H1 (cell line): ENCODE results near the gene DOCK1. TPM values are rescaled to one million over a fixed set of nuclear protein-coding genes. Genes with fewer than 3 reads are reported as not detected.

ENCODE experiments used
- CTCF ChIA-PET: fragments of 300-600 bp; sonication (Branson Sonifier 250); formaldehyde crosslinking; loops from one replicate; lab custom pipeline; 2021; ENCODE audit not compliant: partially characterized antibody; lab: Charles Lee
- POLR2A ChIA-PET: fragments of 300-600 bp; sonication (Branson Sonifier 250); formaldehyde crosslinking; loops from one replicate; lab custom pipeline; 2021; ENCODE audit warnings: inconsistent platforms; ENCODE audit not compliant: partially characterized antibody; lab: Charles Lee
- DNase-seq, 2 experiments: peaks; one replicate each; pipeline versions ENCODE4 v3.0.0 to v3.0.0-alpha.2; 2010 to 2022; ENCODE audit warnings: low spot score in 2 of 2, low read depth in 1 of 2, mixed read lengths in 1 of 2
- FAIRE-seq: peaks from 2 replicates; lab custom pipeline; 2011; peaks lifted over from hg19 to GRCh38; lab: Jason Lieb, UNC
- H2AFZ ChIP-seq: 2 replicates; pipeline ENCODE4 v1.8.1; 2012; ENCODE audit warnings: low read length, inconsistent platforms
- H2AK5ac ChIP-seq: 2 replicates; pipeline ENCODE4 v1.6.1; 2013; ENCODE audit warnings: low read depth, low read length
- H2BK120ac ChIP-seq: replicated peaks from 2 replicates; pipeline ENCODE3; 2013; ENCODE audit warnings: low read depth, low read length, inconsistent platforms
- H2BK12ac ChIP-seq: 2 replicates; pipeline ENCODE4 v1.6.1; 2013; ENCODE audit warnings: low read depth, low read length
- H2BK15ac ChIP-seq: 2 replicates; pipeline ENCODE4 v1.6.1; 2013; ENCODE audit warnings: low read length
- H2BK20ac ChIP-seq: 2 replicates; pipeline ENCODE4 v1.6.1; 2013; ENCODE audit warnings: low read length
- H2BK5ac ChIP-seq: 2 replicates; pipeline ENCODE4 v1.6.1; 2013; ENCODE audit warnings: low read depth, low read length
- H3K14ac ChIP-seq: 2 replicates; pipeline ENCODE4 v1.6.1; 2013; ENCODE audit warnings: inconsistent platforms; ENCODE audit not compliant: insufficient read length
- H3K18ac ChIP-seq: 2 replicates; pipeline ENCODE4 v1.6.1; 2013; ENCODE audit warnings: low read length; ENCODE audit errors: extremely low read depth
- H3K23ac ChIP-seq: 2 replicates; pipeline ENCODE4 v1.6.1; 2013; ENCODE audit warnings: inconsistent platforms; ENCODE audit not compliant: insufficient read length
- H3K23me2 ChIP-seq: 2 replicates; pipeline ENCODE4 v1.6.1; 2013; ENCODE audit warnings: low read depth, low read length
- H3K27ac ChIP-seq: 2 replicates; pipeline ENCODE4 v1.6.1; 2011; ENCODE audit warnings: low read depth, low read length, inconsistent platforms
- H3K27me3 ChIP-seq, 4 experiments: replicated peaks in 1 of 4; 1 replicate in 1 of 4; 2 replicates in 3 of 4; pipeline versions ENCODE4 v1.6.1 to v1.8.1; 2011 to 2013; ENCODE audit warnings: low read length in 3 of 4, mild to moderate bottlenecking in 3 of 4, inconsistent platforms in 2 of 4, mixed read lengths in 2 of 4, moderate library complexity in 1 of 4; ENCODE audit not compliant: control insufficient read depth in 3 of 4, insufficient read depth in 3 of 4; ENCODE audit errors: extremely low read depth in 1 of 4
- H3K36me3 ChIP-seq, 4 experiments: 2 replicates each; pipeline versions ENCODE4 v1.6.1 to v1.8.1; 2011 to 2013; ENCODE audit warnings: mild to moderate bottlenecking in 4 of 4, low read length in 3 of 4, moderate library complexity in 2 of 4, control low read depth in 1 of 4, inconsistent platforms in 1 of 4; ENCODE audit not compliant: insufficient read depth in 4 of 4, control insufficient read depth in 2 of 4
- H3K4ac ChIP-seq: replicated peaks from 2 replicates; pipeline ENCODE3; 2013; ENCODE audit warnings: low read length, low read depth, mixed read lengths, inconsistent platforms; ENCODE audit not compliant: insufficient read length
- H3K4me1 ChIP-seq, 4 experiments: replicated peaks in 1 of 4; 1 replicate in 1 of 4; 2 replicates in 3 of 4; pipeline versions ENCODE4 v1.6.1 to v1.8.1; 2011 to 2013; ENCODE audit warnings: low read length in 3 of 4, inconsistent platforms in 2 of 4, mixed read lengths in 1 of 4; ENCODE audit not compliant: insufficient read depth in 4 of 4, control insufficient read depth in 3 of 4
- H3K4me2 ChIP-seq, 2 experiments: 2 replicates each; pipeline versions ENCODE4 v1.6.1 to v1.8.1; 2011 to 2013; ENCODE audit warnings: low read depth in 2 of 2, low read length in 2 of 2, control low read depth in 1 of 2, inconsistent platforms in 1 of 2, mild to moderate bottlenecking in 1 of 2; ENCODE audit not compliant: insufficient read depth in 1 of 2
- H3K4me3 ChIP-seq, 4 experiments: fragments of 200-600, 300-600 bp in 1 of 4; sonication (generic), shearing (Covaris generic), sonication (Bioruptor Twin) in 1 of 4; 2 replicates each; pipeline versions ENCODE4 v1.5.1 to v1.8.1; 2011 to 2016; ENCODE audit warnings: low read length in 4 of 4, low read depth in 3 of 4, control low read depth in 2 of 4, inconsistent platforms in 2 of 4, mild to moderate bottlenecking in 2 of 4, mixed read lengths in 1 of 4, moderate library complexity in 1 of 4; ENCODE audit not compliant: insufficient read depth in 2 of 4; ENCODE audit errors: extremely low read depth in 1 of 4
- H3K56ac ChIP-seq: replicated peaks from 2 replicates; pipeline ENCODE3; 2013; ENCODE audit warnings: low read depth, mild to moderate bottlenecking, mixed read lengths, low read length, inconsistent platforms; ENCODE audit not compliant: insufficient read length
- H3K79me1 ChIP-seq: 2 replicates; pipeline ENCODE4 v1.6.1; 2013; ENCODE audit warnings: low read depth, low read length, control low read depth
- H3K79me2 ChIP-seq, 2 experiments: 2 replicates each; pipeline versions ENCODE4 v1.6.1 to v1.8.1; 2012 to 2013; ENCODE audit warnings: low read length in 2 of 2, mild to moderate bottlenecking in 2 of 2, inconsistent platforms in 1 of 2; ENCODE audit not compliant: insufficient read depth in 2 of 2, control insufficient read depth in 1 of 2
- H3K9ac ChIP-seq, 4 experiments: replicated peaks in 1 of 4; 1 replicate in 1 of 4; 2 replicates in 3 of 4; pipeline versions ENCODE4 v1.6.1 to v1.8.1; 2011 to 2013; ENCODE audit warnings: low read depth in 3 of 4, low read length in 3 of 4, control low read depth in 2 of 4, mild to moderate bottlenecking in 2 of 4, moderate library complexity in 2 of 4, inconsistent platforms in 1 of 4; ENCODE audit errors: extremely low read depth in 1 of 4
- H3K9me3 ChIP-seq, 2 experiments: 2 replicates each; pipeline versions ENCODE4 v1.6.1 to v1.8.1; 2012 to 2013; ENCODE audit warnings: mild to moderate bottlenecking in 2 of 2, moderate library complexity in 2 of 2, control low read depth in 1 of 2, inconsistent platforms in 1 of 2, low read depth in 1 of 2, low read length in 1 of 2, mixed read lengths in 1 of 2; ENCODE audit not compliant: insufficient read depth in 2 of 2
- H4K20me1 ChIP-seq, 2 experiments: replicated peaks in 1 of 2; 2 replicates each; pipeline versions ENCODE3 to v1.8.1; 2011 to 2013; ENCODE audit warnings: inconsistent platforms in 2 of 2, low read length in 2 of 2, mild to moderate bottlenecking in 1 of 2; ENCODE audit not compliant: insufficient read depth in 2 of 2, control insufficient read depth in 1 of 2
- H4K5ac ChIP-seq: 2 replicates; pipeline ENCODE4 v1.6.1; 2013; ENCODE audit warnings: low read length, low read depth, mixed read lengths, inconsistent platforms; ENCODE audit not compliant: insufficient read length
- H4K8ac ChIP-seq: 2 replicates; pipeline ENCODE4 v1.8.0; 2013; ENCODE audit warnings: mild to moderate bottlenecking, moderate library complexity, low read length, inconsistent platforms; ENCODE audit not compliant: insufficient read depth; ENCODE audit errors: extremely low read depth
- H4K91ac ChIP-seq: replicated peaks from 2 replicates; pipeline ENCODE3; 2013; ENCODE audit warnings: low read length, mixed read lengths, inconsistent platforms; ENCODE audit not compliant: insufficient read length
- ASH2L ChIP-seq: fragments of 200-600, 300-600 bp; sonication (generic); IDR thresholded peaks from one replicate; pipeline ENCODE4 v1.7.1; 2017; ENCODE audit warnings: low read length
- ATF3 ChIP-seq: IDR thresholded peaks from 2 replicates; pipeline ENCODE4 v1.6.1; 2011; ENCODE audit warnings: low read depth, mild to moderate bottlenecking, low read length; ENCODE audit not compliant: insufficient read depth
- CHD2 ChIP-seq: IDR thresholded peaks from 2 replicates; pipeline ENCODE4 v1.6.1; 2012; ENCODE audit warnings: low read length, improper control_type of control experiment
- CTBP2 ChIP-seq: IDR thresholded peaks from 2 replicates; pipeline ENCODE4 v1.7.0; 2011; ENCODE audit warnings: borderline replicate concordance, mild to moderate bottlenecking, moderate library complexity, mixed read lengths, low read length; ENCODE audit not compliant: insufficient read depth, insufficient read length
- FOSL1 ChIP-seq: IDR thresholded peaks from 2 replicates; pipeline ENCODE4 v1.6.1; 2011; ENCODE audit warnings: mild to moderate bottlenecking, low read depth, low read length, moderate library complexity; ENCODE audit not compliant: insufficient read depth
- HDAC6 ChIP-seq: IDR thresholded peaks from one replicate; pipeline ENCODE4 v1.7.1; 2012; ENCODE audit warnings: low read depth, mild to moderate bottlenecking, inconsistent platforms, low read length, moderate library complexity
- POU5F1 ChIP-seq: IDR thresholded peaks from 2 replicates; pipeline ENCODE4 v1.6.1; 2011; ENCODE audit warnings: low read depth, mild to moderate bottlenecking, low read length, moderate library complexity
- RNF2 ChIP-seq: fragments of 200-900, 300-1000 bp; sonication (generic); IDR thresholded peaks from 2 replicates; pipeline ENCODE4 v1.7.1; 2016; ENCODE audit warnings: borderline replicate concordance, low read depth, mild to moderate bottlenecking, antibody characterized with exemption, low read length; ENCODE audit not compliant: poor library complexity, severe bottlenecking; ENCODE audit errors: missing control alignments
- SAP30 ChIP-seq: fragments of 300-600 bp; sonication (generic); IDR thresholded peaks from 2 replicates; pipeline ENCODE4 v1.7.1; 2012; ENCODE audit warnings: low read length, moderate library complexity, mild to moderate bottlenecking, inconsistent platforms; ENCODE audit not compliant: insufficient read depth, insufficient replicate concordance
- TAF7 ChIP-seq: optimal IDR thresholded peaks from 2 replicates; pipeline ENCODE3; 2011; ENCODE audit warnings: low read depth, mild to moderate bottlenecking, inconsistent platforms, low read length, moderate library complexity, borderline replicate concordance
- USF2 ChIP-seq: IDR thresholded peaks from 2 replicates; pipeline ENCODE4 v1.6.1; 2011; ENCODE audit warnings: low read length, improper control_type of control experiment
- WGBS, 2 experiments: shearing (Covaris generic) in 1 of 2; methylation state at CpG; one replicate each; pipeline versions ENCODE4 v1.1.6 to v1.1.7; 2013 to 2015; ENCODE audit warnings: low lambda C conversion rate in 2 of 2, mixed read lengths in 2 of 2, inconsistent platforms in 1 of 2, low coverage in 1 of 2, missing lambda C conversion rate in 1 of 2; ENCODE audit not compliant: insufficient replicate concordance in 2 of 2, insufficient coverage in 1 of 2, insufficient read length in 1 of 2; ENCODE audit errors: extremely low coverage in 1 of 2, missing lambda C conversion rate in 1 of 2; 5-methylcytosine and 5-hydroxymethylcytosine counted together
- polyA plus RNA-seq, 7 experiments: library from polyadenylated mRNA; depleted of rRNA in 3 of 7; stranded (reverse) in 5 of 7; unstranded in 2 of 7; fragments of >200 nt in 5 of 7; fragments of 200-250 nt in 2 of 7; gene quantifications; 1 replicate in 5 of 7; 2 replicates in 1 of 7; 4 replicates in 1 of 7; pipeline versions ENCODE4 v1.2.1 to v1.2.3, GENCODE V29; 2011 to 2013; ENCODE audit warnings: missing spikeins in 2 of 7, mixed read lengths in 2 of 7
- total RNA-seq: library from RNA; stranded (reverse); fragmentation: NEBNext Ultra II Directional; extraction: Animal tissue kit (Norgen Biotek cat#: 25700); gene quantifications from 2 replicates; pipeline ENCODE4 v1.2.1, GENCODE V29; 2021

The DOCK1 gene
- total and polyA plus RNA-seq, 2 of the 8 experiments (the other 6 are each of a cell fraction or from before 2014, with no cell fraction given), result 11.6 to 53.0 TPM

- H4K8ac ChIP-seq, result no peak overlapping the region
- H2BK15ac ChIP-seq, result no peak overlapping the region
- H4K5ac ChIP-seq, result no peak overlapping the region
- H3K23ac ChIP-seq, result no peak overlapping the region
- no peak overlapping the region for H2BK12ac ChIP-seq
- POLR2A ChIA-PET, result no interaction called here
- H4K91ac ChIP-seq, result no peak overlapping the region
- H3K56ac ChIP-seq, result no peak overlapping the region
- H3K14ac ChIP-seq, result no peak overlapping the region
- H3K4me2 ChIP-seq, result no peak overlapping the region
- FAIRE-seq (no peak), DNase-seq (no peak)
- H3K27me3 ChIP-seq, result no peaks in the 10 kb centered on the region
- 93% methylated on average over 20 of the region's 20 CpGs; no CpG with 5 or more reads in 1 of the 2 experiments for WGBS, 2 experiments
- no peak overlapping the region for H3K4me3 ChIP-seq
- H3K4ac ChIP-seq, result no peak overlapping the region
- H3K27ac ChIP-seq, result no peak overlapping the region
- no peaks in the 10 kb centered on the region for H3K4me1 ChIP-seq
- H2BK20ac ChIP-seq, result no peak overlapping the region
- H4K20me1 ChIP-seq, result no peaks in the 10 kb centered on the region
- H3K9ac ChIP-seq, result no peak overlapping the region
- no peaks in the 10 kb centered on the region for H3K79me2 ChIP-seq
- CTCF ChIA-PET, result no interaction called here
- H2AK5ac ChIP-seq, result no peak overlapping the region
- peaks cover 0 to 5% (median 0%) of the 10 kb centered on the region in 4 experiments; a peak in 3 of 8 replicates for H3K36me3 ChIP-seq
- H3K18ac ChIP-seq, result no peak overlapping the region
- no peaks in the 10 kb centered on the region for H3K23me2 ChIP-seq
- no peak overlapping the region for H2BK120ac ChIP-seq
- H2AFZ ChIP-seq, result no peak overlapping the region
- H2BK5ac ChIP-seq, result no peak overlapping the region
- H3K9me3 ChIP-seq, result no peaks in the 10 kb centered on the region
- no peaks in the 10 kb centered on the region for H3K79me1 ChIP-seq
- TF ChIP-seq POU5F1 (no peak), FOSL1 (no peak), SAP30 (no peak), CHD2 (no peak), HDAC6 (no peak), USF2 (no peak), ASH2L (no peak), ATF3 (no peak), CTBP2 (no peak), TAF7 (no peak), RNF2 (no peak)
Observed at GRCh38 chr10:127374074-127374680, 468.9 kb downstream of the DOCK1 start.
